DMS53 treated with DMSO at 0.1 percent for 48 hours (cell line): ENCODE results near the gene GJC1.
"Not testable (repeated sequence)": the region's sequence is repeated elsewhere in the genome, so short reads cannot be mapped to it uniquely, and the experiment has no call there.

Experiments used
- DNase-seq: peaks from one replicate; lab custom pipeline; 2025; ENCODE audit not compliant: unreplicated experiment; lab: John Stamatoyannopoulos, UW

GJC1 gene

DNA sequence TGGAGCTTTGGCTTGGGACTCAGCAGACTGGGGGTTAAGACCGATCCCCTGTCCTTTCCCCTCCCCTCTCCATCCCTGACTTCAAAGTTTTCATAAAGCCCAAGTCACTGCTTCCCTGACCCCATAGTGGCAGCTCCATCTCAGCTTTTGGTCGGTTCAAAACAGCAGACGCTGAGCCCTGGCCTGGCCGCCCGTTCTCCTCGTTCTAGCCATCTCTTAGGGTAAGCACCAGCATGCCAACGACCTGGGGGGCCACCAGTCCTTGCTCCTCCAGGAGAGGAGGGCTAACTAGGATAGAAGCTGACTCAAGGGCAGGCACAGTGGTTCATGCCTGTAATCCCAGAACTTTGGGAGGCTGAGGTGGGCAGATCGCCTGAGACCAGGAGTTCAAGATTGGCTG is 16.1 kb upstream of the GJC1 start:
- DNase-seq = no peak

DNA sequence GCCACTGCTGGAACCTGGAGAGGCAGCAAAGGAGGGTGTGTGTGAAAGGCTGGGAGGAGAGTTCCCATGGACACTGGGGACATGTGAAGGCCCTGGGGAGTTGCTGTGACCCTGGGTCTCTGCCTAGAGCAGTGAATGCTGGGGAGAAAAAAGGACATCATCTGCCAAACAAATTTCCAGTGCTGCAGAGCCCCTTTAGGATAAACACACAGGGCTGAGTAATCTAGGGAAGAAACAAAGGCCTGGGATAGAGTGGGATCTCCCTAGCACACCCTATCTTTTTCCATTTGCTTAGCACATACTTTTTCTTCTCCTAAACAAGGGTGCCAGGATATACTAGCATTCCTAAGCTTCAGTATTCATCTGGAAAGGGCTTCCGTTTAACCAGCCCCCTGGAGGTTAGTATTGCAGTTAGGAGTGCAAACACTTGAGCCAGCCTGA is 14.3 kb upstream of the GJC1 start:
- no peak for DNase-seq

DNA sequence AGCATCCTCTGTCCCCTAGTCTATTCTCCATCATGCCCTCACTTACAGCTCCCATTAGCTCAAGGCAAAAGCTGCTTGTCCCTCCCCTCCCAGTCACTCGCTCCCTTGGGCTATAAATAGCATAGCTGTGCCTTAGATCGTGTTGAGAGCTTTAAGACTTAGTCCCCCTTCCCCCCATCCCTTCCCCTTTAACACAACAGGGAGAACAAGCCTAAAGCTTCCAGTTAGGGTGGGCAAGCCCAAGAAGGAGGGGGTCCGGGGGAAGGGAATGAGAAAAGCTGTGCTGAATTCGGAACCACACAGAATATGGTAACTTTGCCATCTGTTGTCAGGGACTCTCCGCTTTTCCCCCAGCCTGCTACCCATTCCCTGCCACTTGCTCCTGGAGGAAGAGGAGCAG is 12.7 kb upstream of the GJC1 start:
- no peak for DNase-seq

DNA sequence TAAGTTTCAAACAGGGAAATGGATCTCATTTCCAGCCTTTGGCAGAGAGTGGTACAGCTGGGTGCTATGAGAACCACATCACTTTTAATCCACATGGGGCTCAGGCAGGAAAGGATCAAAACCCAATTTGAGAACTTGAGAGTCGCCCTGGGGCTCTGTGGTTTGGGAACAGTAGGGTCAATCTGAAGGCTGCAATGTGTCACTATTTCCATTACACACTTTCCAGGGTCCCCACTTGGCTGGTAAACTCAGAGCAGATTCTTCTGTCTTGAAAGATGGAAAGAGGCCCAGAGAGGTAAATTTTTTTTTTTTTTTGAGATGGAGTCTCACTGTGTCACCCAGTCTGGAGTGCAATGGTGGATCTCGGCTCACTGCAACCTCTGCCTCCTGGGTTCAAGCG is 10.8 kb upstream of the GJC1 start:
- DNase-seq = no peak

DNA sequence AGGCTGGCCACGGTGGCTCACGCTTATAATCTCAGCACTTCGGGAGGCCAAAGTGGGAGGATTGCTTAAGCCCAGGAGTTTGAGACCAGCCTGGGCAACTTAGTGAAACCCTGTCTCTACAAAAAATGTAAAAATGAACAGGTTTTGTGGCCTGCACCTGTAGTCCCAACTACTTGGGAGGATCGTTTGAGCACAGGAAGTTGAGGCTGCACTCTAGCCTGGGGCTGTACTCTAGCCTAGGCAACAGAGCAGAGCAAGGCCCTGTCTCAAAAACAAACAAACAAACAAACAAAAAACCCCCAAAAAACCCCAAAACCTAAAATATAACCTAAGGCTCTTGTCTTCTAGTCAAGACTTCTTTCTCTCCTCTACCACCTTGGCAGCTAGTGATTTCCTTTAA is 10.2 kb upstream of the GJC1 start:
- DNase-seq = no peak

DNA sequence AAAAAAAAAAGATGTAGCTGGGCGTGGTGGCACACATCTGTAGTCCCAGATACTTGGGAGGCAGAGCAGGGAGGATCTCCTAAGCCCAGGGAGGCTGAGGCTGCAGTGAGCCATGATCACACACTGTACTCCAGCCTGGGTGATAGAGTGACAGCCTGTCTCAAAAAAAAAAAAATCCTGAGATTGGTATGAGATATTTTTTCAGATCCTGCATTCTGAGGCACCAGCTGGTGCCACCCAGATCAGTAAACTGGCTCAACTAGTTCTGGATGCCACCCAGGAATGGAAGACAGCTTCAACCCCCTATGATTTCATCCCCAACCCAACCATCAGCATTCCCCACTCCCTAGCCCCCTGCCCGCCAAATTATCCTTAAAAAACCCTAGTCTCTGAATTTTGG is 7.1 kb upstream of the GJC1 start:
- no peak for DNase-seq

DNA sequence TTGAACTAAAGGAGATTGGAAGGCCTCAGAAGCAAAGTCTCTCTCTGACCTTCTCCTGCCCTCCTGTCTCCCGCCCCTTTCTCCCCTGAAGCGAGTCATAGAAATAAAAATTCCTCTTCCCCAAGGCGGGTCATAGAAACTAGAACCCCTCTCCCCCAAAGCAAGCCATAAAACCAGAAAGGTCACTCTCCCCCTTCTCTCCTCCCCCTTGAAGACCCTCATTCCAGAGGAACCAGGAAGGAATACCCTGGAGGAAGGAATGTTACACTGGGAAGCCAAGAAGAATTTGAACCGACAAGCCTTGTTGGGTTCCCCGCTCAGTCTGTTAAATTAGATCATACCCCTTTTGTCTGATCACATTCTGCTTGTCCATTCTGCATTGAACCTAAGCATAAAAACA is 2.7 kb upstream of the GJC1 start:
- no peak for DNase-seq

DNA sequence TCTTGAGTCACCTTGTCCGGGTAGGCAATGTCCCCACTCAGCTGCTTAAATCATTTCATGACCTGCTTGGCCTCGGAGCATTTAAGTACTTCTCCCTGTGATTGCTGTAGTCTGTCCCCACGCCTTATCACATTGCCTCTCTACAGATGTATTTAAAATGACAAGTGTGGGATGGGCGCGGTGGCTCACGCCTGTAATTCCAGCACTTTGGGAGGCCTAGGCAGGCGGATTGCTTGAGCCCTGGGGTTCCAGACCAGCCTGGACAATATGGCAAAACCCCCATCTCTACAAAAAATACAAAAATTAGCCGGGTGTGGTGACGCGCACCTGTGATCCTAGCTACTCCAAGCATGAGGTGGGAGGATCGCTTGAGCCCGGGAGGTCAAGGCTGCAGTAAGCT is 1.3 kb upstream of the GJC1 start:
- DNase-seq = no peak

DNA sequence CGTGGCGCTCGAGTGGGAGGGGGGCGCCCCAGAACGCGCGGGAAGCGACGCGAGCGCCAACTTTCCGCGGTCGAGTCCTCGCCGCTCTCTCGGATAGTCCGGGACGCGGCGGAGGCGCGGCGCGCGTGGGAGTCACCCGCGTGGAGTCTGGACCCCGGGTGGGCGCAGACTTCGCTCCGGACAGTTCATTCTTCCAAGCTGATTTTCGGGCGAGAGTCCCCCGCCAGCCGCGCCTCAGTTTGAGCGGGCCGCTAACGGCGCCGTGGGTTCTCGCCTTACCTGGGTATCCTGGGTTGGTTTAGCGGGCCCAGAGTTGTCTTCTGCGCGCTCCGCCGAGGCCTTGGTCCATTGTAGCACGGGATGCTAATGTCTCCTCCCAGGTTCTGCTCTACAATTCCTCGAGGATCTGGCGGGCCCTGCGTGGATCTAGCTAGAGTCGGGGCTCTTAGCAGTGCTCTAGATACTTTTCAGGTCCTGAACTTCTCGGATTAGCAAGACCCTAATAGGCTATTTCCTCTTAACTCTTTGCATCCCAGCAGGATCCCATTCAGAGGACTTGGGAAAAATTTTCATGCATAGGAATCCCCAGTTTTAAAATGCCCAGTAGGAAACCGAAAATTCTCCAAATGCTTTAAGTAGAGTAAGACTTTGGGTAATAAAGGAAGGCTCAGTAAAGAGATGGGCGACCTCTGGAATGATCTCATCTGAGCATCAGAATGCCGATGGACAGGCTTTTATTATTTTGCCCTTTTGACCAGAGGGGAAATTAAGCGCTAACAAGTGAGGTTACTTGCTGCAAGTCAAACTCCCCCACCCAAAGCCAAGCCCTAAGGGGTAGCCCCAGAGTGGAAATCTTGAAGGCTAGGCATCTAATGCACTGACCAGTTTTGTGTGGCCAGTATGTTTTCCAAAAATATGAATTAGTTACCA is 537 bp upstream of the GJC1 start:
- peak; percentile 38 for DNase-seq

DNA sequence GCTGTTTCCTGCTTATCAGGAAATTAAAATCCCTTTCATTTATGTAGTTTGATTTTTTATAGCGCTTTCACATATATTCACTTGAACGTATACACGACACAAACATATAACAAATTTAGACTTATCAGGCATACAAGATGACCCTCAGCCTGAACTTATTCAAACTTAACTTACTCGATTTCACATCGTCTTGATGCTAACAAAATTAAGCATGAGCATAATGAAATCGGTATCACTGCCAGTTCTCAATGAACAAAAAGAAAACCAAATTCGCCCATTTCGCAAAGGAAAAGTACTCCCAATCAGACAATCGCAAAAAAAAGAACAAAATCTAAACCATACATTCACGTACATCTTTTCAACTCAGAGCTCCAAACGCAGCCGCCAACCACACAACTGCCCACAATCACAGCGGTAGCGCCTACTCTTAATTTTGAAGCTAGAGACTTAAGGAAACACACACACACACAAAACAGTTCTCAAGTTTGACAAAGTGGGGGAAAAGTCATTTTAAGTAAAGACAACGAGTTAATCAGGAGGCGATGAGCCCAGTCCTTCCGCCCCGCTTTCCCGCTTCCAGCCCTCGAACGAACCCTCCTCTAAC is 1.1 kb downstream of the GJC1 start:
- DNase-seq = peak; percentile 40

DNA sequence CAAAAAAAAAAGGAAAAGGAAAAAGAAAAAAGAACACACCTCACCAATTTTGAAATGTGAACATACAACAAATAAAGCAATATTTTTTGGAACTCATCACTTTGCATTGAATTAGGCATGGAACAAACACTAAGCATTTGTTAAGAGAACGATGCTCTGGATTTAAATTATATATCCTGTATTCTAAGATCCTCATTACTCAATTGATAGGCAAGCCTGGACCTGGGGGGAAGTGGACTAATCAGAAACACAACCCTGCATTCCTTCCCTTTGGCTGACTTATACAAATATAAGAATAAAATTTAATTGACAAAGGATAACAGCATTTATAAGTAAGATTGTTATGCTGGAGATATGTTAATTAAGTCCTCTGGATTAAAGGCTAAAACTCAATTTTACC is 2.2 kb downstream of the GJC1 start:
- DNase-seq = no peak

DNA sequence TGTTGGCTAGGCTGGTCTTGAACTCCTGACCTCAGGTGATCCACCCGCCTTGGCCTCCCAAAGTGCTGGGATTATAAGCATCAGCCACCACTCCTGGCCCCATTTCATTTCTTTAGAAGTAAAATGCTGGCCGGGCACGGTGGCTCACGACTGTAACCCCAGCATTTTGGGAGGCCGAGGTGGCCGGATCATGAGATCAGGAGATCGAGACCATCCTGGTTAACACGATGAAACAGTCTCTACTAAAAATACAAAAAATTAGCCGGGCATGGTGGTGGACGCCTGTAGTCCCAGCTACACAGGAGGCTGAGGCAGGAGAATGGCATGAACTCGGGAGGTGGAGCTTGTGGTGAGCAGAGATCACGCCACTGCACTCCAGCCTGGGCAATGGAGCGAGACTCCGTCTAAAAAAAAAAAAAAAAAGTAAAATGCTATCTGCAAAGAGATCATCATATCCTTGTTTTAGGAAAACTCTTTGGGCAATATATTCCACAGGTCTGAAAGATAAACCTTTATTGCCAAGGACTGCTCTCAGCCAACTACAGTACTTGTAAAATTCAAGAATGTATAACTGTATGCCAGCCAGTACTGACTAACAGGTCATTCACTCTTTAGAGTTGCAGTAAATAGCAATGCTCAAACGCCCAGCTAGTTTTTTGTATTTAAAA is 3.8 kb downstream of the GJC1 start:
- no peak for DNase-seq

DNA sequence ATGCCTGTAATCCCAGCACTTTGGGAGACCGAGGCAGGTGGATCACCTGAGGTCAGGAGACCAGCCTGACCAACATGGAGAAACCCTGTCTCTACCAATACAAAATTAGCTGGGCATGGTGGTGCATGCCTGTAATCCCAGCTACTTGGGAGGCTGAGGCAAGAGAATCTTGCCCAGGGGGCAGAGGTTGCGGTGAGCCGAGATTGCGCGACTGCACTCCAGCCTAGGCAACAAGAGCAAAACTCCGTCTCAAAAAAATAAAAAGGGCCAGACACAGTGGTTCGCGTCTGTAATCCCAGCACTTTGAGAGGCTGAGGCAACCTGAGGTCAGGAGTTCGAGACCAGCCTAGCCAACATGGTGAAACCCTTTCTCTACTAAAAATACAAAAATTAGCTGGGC is 4.9 kb downstream of the GJC1 start:
- DNase-seq = not testable (repeated sequence)

DNA sequence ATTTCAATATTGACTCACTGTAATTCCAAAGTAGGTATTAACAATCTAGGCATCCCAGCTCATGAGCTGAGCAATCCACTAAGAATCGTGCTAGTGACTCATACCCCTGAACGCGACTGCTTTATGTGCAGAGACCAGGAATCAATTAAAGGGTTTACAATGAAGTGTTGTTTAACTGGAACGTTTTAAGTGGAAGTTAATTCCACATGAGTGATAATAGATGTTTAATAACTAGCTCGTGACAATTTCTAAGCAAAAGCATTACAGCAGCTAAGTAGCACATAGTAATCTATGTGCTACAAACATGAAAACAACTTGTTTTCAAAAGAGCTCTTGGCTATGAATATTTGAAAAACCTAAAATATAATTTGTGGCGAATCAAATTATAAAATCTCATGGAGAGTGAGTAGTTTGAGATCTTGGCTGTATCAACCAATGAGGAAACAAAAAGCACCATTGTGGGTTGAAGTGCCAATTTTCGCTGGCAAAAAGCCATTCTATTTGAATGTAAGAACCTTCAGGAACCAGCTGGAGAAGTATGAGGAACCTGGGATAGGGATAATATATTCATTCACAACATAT is 9.4 kb downstream of the GJC1 start:
- DNase-seq = peak; percentile 47

DNA sequence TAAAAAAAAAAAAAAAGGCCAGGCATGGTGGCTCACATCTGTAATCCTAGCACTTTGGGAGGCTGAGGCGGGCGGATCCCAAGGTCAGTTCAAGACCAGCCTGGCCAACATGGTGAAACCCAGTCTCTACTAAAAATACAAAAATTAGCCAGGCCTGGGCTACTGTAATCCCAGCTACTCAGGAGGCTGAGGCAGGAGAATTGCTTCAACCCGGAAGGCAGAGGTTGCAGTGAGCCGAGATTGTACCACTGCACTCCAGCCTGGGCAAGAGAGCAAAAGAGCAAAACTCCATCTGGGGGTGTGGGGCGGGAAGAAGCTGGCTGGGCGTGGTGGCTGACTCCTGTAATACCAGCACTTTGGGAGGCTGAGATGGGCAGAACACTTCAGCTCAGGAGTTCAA is 11.6 kb downstream of the GJC1 start:
- DNase-seq = not testable (repeated sequence)

DNA sequence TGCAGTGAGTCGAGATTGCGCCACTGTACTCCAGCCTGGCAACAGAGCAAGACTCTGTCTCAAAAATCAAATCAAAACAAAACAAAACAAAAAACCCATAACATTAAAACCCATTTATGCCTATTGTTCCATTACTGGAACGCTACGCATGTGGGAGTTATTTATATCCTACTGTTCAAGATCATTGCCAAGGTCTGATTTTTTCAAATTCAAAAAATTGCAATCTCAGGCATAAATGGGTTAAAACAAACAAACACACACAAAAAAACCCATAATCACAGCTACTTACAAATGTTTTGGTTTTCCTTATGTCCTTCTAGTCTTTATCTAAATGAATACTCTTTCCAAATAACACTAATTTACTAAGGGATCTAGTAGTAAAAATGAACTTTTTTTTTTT is 17.8 kb downstream of the GJC1 start:
- no peak for DNase-seq

DNA sequence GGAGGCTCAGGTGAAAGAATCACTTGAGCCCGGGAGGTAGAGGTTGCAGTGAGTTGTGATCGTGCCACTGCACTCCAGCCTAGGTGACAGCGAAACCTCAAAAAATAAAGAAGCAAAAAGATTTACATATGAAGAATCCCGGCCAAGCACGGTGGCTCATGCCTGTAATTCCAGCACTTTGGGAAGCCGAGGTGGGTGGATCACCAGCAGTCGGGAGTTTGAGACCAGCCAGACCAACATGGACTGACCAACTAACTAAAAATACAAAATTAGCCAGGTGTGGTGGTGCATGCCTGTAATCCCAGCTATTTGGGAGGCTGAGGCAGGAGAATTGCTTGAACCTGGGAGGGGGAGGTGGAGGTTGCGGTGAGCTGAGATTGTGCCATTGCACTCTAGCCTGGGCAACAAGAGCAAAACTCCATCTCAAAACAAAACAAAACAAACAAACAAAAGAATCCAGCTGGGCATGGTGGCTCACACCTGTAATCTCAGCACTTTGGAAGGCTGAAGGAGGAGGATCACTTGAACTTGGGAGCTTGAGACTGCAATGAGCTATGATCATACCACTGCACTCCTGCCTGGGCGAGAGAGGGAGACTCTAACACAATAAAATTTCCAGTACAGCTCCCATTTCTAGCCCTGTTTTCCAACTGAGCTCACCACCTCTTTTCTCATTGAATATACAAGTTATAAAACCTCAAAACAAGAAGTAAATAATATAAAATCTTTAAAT is 21.3 kb downstream of the GJC1 start:
- not testable (repeated sequence) for DNase-seq

DNA sequence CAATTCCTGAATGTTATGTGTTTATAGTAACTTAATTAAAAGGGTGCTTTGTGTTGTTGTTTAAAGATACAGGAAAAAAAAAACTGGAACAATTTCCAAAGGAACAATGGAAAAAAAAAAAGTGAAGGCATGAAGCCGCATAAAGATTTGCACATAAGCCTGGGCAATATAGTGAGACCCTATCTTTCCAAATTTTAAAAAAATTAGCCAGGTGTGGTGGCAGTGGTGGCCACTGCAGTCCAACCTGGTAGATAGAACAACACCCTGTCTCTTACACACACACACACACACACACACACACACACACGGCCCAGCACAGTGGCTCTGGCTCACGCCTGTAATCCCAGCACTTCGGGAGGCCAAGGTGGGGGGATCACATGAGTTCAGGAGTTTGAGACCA is 21.9 kb downstream of the GJC1 start:
- DNase-seq = no peak

DNA sequence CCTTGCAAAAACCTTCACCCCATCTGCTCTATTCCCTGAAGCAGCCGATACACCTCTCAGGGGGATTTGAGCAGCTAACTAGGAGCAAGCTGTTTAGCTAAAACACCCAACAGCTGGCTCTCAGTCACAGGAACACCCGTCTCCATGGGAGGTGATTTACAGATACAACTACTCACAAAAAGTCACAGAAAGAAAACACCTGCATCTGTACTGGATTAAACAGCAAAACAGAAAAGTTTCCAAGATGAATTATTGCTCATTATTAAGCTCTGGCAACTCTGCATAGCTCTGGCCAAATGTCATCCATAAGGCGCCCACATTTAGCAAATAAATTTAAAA is 22.3 kb downstream of the GJC1 start:
- no peak for DNase-seq

DNA sequence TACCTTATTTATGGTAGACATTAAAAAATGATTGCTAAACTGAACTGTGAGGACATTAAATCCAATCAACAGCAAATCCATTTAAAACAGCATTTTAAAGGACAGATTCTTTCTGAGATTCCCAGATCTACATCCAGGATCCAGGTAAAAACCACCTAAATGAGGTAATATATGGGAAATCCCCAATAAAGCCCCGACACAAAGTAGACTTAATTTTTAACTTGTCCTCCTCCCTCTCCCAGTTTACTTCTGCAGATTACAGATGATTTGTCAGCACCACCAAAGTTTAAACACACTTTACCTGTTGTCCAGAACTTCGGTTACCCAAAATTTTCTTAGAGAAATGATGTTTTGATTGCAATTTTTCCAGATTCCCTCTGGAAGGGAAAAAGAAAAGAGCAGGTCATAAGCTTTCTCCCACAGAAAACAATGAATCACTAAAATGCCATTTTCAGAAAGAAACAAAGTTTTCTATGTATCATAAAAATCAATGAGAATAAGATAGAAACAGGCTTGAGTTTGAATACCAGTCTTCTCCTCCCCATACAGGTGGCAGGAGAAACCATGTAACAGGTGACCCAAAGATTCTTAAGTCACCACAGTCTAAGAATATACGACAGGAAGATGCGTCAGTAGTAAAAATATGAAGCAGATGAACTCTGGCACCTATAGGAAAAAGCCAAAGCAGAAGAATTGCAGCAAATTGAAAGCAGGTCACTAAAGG is 22.8 kb downstream of the GJC1 start:
- no peak for DNase-seq
